Activated CD4-positive, alpha-beta T cell treated with anti-CD3 and anti-CD28 coated beads for 36 hours (primary cell): ENCODE measurements around the gene DGCR6L. TPM values are rescaled to one million over a fixed set of nuclear protein-coding genes. Genes with fewer than 3 reads are reported as not detected.
"Not testable (repeated sequence)": the region's sequence is repeated elsewhere in the genome, so short reads cannot be mapped to it uniquely, and the experiment has no call there.

Source experiments
- ATAC-seq: fragments of 200-7000 bp; cut with Tn5 transposase; one replicate; pipeline ENCODE4 v1.10.0; 2021; ENCODE audit warnings: mild to moderate bottlenecking, moderate library complexity
- CTCF ChIA-PET: fragments of 350-600 bp; sonication (Branson Sonifier 250); formaldehyde crosslinking; loops from one replicate; lab custom pipeline; 2021; ENCODE audit warnings: antibody characterized with exemption; lab: Charles Lee
- POLR2A ChIA-PET: fragments of 350-600 bp; sonication (Branson Sonifier 250); formaldehyde crosslinking; loops from one replicate; lab custom pipeline; 2021; ENCODE audit warnings: antibody characterized with exemption, inconsistent platforms; lab: Charles Lee
- DNase-seq: peaks from one replicate; pipeline ENCODE4 v3.0.0-alpha.2; 2020
- H3K27ac Mint-ChIP-seq: one replicate; pipeline ENCODE4 v1.8.0; 2021; ENCODE audit warnings: mixed read lengths
- H3K27me3 Mint-ChIP-seq: one replicate; pipeline ENCODE4 v1.8.0; 2021; ENCODE audit warnings: mixed read lengths
- H3K36me3 Mint-ChIP-seq: one replicate; pipeline ENCODE4 v1.8.0; 2021; ENCODE audit warnings: low read depth, mixed read lengths
- H3K4me1 Mint-ChIP-seq: one replicate; pipeline ENCODE4 v1.8.0; 2021; ENCODE audit warnings: mixed read lengths
- H3K4me3 Mint-ChIP-seq: one replicate; pipeline ENCODE4 v1.8.0; 2021; ENCODE audit warnings: mild to moderate bottlenecking, moderate library complexity, mixed read lengths
- H3K9me3 Mint-ChIP-seq: one replicate; pipeline ENCODE4 v1.8.0; 2021; ENCODE audit warnings: low read depth, mixed read lengths
- intact Hi-C, 2 experiments: fragments of 100-400 bp; cut with DNase I in 1 of 2; cut with micrococcal nuclease in 1 of 2; formaldehyde crosslinking; loops; one replicate each; pipeline versions ENCODE4 v1.14.2 to v1.15.1; 2022 to 2024; cut with DNase I, micrococcal nuclease
- total RNA-seq, 2 experiments: library from RNA; stranded (reverse); gene quantifications; one replicate each; pipeline ENCODE4 v1.2.3, GENCODE V29; 2021

The DGCR6L gene
- total RNA-seq, 2 experiments from 2014 or later: 22.4 to 24.8 TPM

DNA sequence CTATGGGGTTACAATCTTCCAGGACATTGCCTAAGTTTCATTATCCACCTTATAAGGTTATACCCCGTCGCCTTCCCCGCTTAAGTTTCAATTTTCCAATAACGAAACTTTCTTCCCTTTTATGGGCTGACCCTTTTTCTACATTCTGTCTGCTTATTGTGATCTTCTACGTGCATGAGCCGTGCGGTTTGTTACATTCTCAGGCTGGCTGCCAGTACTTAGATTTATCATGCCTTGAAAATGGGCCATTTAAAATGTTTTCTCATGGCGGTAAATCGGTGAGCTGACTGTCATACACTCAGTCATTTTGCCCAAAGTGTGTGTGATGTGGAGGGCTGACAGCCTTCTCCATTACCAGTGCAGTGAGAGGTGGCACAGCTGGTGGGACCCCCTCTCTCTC is 23.3 kb downstream of the DGCR6L start:
- Mint-ChIP-seq H3K4me1 (no peaks in the 10 kb centered on the region), H3K27me3 (peaks cover 5% of the 10 kb centered on the region), H3K4me3 (no peak overlapping the region), H3K9me3 (no peaks in the 10 kb centered on the region), H3K27ac (no peak overlapping the region), H3K36me3 (no peaks in the 10 kb centered on the region)
- DNase-seq (no peak), ATAC-seq (no peak)
- POLR2A ChIA-PET: no interaction called here
- intact Hi-C loops: loop anchor here in 1 of 2 experiments (10.0 kb wide), 1 partner anchor 322 kb away; no protein-coding TSS in a partner anchor
- CTCF ChIA-PET: interaction anchor here (0.7 kb wide), 1 partner anchor 121 kb away, joined by 3 read pairs; no protein-coding TSS in a partner anchor

DNA sequence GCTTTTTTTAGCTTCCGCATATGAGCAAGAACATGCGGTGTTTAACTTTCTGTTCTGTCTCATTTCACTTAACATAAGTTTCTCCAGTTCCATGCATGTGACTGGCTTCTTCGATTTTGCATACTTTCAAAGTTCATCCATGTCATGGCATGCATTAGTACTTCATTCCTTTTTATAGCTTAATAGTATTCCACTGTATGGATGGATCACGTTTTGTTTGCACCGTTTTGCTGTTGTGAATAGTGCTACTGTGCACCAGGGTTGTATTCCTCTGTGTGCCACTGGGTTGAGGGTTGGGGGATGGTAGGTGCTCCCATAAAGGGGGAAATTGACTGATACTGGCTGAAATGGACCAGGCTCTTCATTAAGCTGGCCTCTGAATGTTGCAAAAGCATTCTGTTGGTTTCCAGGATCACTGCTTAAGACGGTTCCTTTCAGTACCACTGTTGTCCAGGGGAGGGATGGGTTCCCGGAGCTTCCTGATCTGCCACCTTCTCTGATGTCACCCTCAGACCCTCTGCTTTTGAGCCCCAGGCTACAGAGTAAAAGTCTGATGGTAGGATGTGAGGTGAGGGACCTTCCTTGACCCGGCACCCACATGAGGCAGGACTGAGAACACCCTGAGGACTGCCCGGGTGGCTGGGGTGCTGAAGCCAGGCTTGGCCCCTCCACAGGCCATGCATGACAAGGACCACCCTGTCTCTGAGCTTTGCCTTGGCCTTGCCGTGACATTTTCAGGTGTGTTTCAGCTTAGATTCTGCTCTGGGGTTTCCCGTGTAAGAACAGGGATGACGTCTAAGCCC is 24.4 kb downstream of the DGCR6L start:
- CTCF ChIA-PET: interaction anchor here (0.6 kb wide), 1 partner anchor 17 kb away, joined by 3 read pairs; no protein-coding TSS in a partner anchor
- no peaks in the 10 kb centered on the region for H3K36me3 Mint-ChIP-seq
- intact Hi-C loops: loop anchor here in 1 of 2 experiments (10.0 kb wide), 1 partner anchor 321 kb away; no protein-coding TSS in a partner anchor
- no peak overlapping the region for H3K4me3 Mint-ChIP-seq
- ATAC-seq (no peak), DNase-seq (no peak)
- no peaks in the 10 kb centered on the region for H3K4me1 Mint-ChIP-seq
- H3K27me3 Mint-ChIP-seq: no peaks in the 10 kb centered on the region
- H3K9me3 Mint-ChIP-seq: no peaks in the 10 kb centered on the region
- POLR2A ChIA-PET: no interaction called here
- no peak overlapping the region for H3K27ac Mint-ChIP-seq

- Mint-ChIP-seq H3K27me3 (no peaks in the 10 kb centered on the region), H3K9me3 (no peaks in the 10 kb centered on the region), H3K4me3 (no peak overlapping the region), H3K4me1 (no peaks in the 10 kb centered on the region), H3K27ac (no peak overlapping the region), H3K36me3 (no peaks in the 10 kb centered on the region)
- DNase-seq (no peak), ATAC-seq (no peak)
- intact Hi-C loops: loop anchor here in 1 of 2 experiments (10.0 kb wide), 1 partner anchor 318 kb away; no protein-coding TSS in a partner anchor
- POLR2A ChIA-PET: no interaction called here
- CTCF ChIA-PET: interaction anchor here (1.1 to 1.2 kb wide), 2 partner anchors 24 to 30 kb away, joined by 3 to 4 read pairs; no protein-coding TSS in a partner anchor
These were observed 27.1 kb downstream of the DGCR6L start for GRCh38 chr22:20292673-20293232.

- H3K4me1 Mint-ChIP-seq: no peaks in the 10 kb centered on the region
- intact Hi-C loops: loop anchor here in 1 of 2 experiments (10.0 kb wide), 1 partner anchor 317 kb away; no protein-coding TSS in a partner anchor
- CTCF ChIA-PET: interaction anchor here (1.1 to 1.2 kb wide), 3 partner anchors 25 to 165 kb away, joined by 3 to 4 read pairs (median 4); no protein-coding TSS in a partner anchor
These were observed 27.8 kb downstream of the DGCR6L start for GRCh38 chr22:20292108-20292507.

DNA sequence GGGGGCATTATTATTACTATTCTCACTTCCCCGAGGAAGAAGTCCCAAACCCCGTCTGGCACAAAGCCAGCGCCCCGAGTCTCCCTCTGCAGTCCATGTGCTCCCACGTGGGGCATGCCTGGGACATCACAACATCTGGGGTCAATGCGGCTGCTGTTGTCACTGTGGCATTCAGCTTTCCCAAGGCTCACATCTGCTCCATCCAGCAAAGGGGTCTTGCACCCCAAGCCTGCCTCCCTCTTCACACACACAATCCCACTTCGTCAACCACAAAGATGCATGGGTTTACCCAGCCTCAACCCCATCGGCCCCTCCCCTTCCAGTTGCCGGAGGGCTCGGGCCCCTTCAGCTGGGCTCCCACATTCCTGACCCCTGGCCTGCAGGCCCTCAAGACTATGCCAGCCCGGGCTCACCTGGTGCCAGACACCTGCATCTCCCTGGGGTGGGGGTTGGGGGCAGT is 28.2 kb downstream of the DGCR6L start:
- Mint-ChIP-seq H3K4me3 (no peak overlapping the region), H3K4me1 (no peaks in the 10 kb centered on the region), H3K27ac (no peak overlapping the region), H3K9me3 (no peaks in the 10 kb centered on the region), H3K36me3 (no peaks in the 10 kb centered on the region), H3K27me3 (no peaks in the 10 kb centered on the region)
- intact Hi-C loops: loop anchor here in 1 of 2 experiments (10.0 kb wide), 1 partner anchor 317 kb away; no protein-coding TSS in a partner anchor
- ChIA-PET POLR2A (no interaction called here), CTCF (interaction anchor here (1.1 to 1.2 kb wide), 2 partner anchors 25 to 165 kb away, joined by 3 to 4 read pairs; no protein-coding TSS in a partner anchor)
- DNase-seq (no peak), ATAC-seq (no peak)

More at GRCh38 chr22:20292108-20292507, 27.8 kb downstream of the DGCR6L start:
- no peak overlapping the region for H3K27ac Mint-ChIP-seq
- no peak for DNase-seq
- H3K36me3 Mint-ChIP-seq: no peaks in the 10 kb centered on the region
- POLR2A ChIA-PET: no interaction called here
- no peak overlapping the region for H3K4me3 Mint-ChIP-seq
- no peaks in the 10 kb centered on the region for H3K9me3 Mint-ChIP-seq
- H3K27me3 Mint-ChIP-seq: no peaks in the 10 kb centered on the region
- ATAC-seq: no peak

DNA sequence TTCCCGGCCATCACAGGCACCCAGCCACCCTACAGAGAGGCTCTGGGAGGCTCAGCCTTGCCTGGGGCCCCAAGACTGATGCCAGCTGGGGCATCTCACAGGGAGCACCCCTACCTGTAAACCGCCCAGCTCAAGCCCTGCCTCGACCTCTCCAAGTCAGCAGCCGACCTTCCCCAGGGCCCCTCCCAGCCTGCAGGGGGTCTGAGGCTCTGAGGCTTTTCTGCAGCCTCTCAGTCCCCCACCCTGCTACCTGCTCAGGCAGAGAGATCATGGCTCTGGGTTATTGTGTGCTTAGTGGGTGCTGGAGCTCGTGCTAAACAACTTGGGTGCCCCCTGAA is 28.6 kb downstream of the DGCR6L start:
- CTCF ChIA-PET: interaction anchor here (0.7 to 1.2 kb wide), 2 partner anchors 10 to 166 kb away, joined by 3 to 4 read pairs; no protein-coding TSS in a partner anchor
- no peak overlapping the region for H3K4me3 Mint-ChIP-seq
- no peaks in the 10 kb centered on the region for H3K9me3 Mint-ChIP-seq
- H3K4me1 Mint-ChIP-seq: no peaks in the 10 kb centered on the region
- no peak overlapping the region for H3K27ac Mint-ChIP-seq
- ATAC-seq (no peak), DNase-seq (no peak)
- H3K27me3 Mint-ChIP-seq: no peaks in the 10 kb centered on the region
- H3K36me3 Mint-ChIP-seq: no peaks in the 10 kb centered on the region
- POLR2A ChIA-PET: no interaction called here
- intact Hi-C loops: loop anchor here in 1 of 2 experiments (10.0 kb wide), 1 partner anchor 316 kb away; no protein-coding TSS in a partner anchor

DNA sequence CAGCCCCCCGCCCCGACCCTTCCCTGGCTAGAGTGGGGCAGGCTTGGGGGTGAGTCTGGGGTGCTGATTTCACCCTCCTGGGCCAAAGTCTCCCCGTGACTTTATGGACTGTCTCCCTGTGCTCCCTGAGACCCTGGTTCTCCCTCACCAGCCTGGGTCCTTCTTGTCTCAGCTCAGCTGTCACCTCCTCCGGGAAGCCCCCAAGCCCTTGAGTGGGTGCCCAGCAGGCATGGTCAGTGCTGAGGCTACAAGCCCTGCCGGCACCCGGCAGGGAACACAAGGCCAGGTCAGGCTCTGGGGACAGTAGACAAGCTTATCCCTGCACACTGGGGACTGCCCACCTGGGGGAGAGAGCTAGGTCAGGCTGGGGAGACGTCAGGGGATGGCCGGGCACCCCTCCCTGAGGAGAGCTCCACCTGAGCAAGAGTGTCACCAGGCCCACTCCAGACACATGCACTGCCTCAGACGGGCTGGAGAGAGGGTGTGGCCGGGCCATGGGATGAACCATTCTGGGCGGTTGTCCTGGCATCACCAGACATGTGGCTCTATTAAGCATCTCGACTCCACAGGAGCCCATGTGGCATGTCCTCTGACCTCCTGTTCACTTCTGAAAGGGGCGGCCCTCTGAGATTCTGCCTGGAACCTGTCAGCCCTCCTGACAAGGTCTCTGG is 29.1 kb downstream of the DGCR6L start:
- no peaks in the 10 kb centered on the region for H3K36me3 Mint-ChIP-seq
- CTCF ChIA-PET: interaction anchor here (0.7 to 1.2 kb wide), 2 partner anchors 11 to 166 kb away, joined by 3 to 4 read pairs; no protein-coding TSS in a partner anchor

DNA sequence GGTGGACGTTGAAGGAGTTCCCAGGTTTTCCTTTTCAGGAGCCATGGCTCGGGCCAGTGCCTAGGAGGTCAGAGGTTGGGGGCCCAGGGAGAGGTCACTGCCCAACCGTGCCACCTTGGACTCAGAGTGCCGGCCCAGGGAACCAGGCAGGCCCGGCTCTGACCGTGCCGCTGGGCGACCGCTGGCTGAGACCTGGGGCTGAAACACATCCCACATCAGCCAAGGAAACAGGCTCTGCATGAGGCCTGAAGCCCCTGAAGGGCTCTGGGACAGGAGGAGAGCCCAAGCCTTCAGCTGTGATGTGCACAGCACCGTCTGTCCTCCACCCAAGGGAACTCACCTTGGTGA is 29.8 kb downstream of the DGCR6L start:
- Mint-ChIP-seq H3K4me3 (no peak overlapping the region), H3K4me1 (no peaks in the 10 kb centered on the region), H3K9me3 (no peaks in the 10 kb centered on the region), H3K27me3 (no peaks in the 10 kb centered on the region), H3K36me3 (no peaks in the 10 kb centered on the region), H3K27ac (no peak overlapping the region)
- DNase-seq (no peak), ATAC-seq (no peak)
- intact Hi-C loops: loop anchor here in 1 of 2 experiments (10.0 kb wide), 1 partner anchor 315 kb away; no protein-coding TSS in a partner anchor
- CTCF ChIA-PET: no interaction called here
- POLR2A ChIA-PET: no interaction called here

More for the DNA sequence above, 29.1 kb downstream of the DGCR6L start:
- Mint-ChIP-seq H3K4me3 (no peak overlapping the region), H3K9me3 (no peaks in the 10 kb centered on the region), H3K27ac (no peak overlapping the region), H3K4me1 (no peaks in the 10 kb centered on the region), H3K27me3 (no peaks in the 10 kb centered on the region)
- intact Hi-C loops: loop anchor here in 1 of 2 experiments (10.0 kb wide), 1 partner anchor 316 kb away; no protein-coding TSS in a partner anchor
- ATAC-seq (no peak), DNase-seq (no peak)
- POLR2A ChIA-PET: no interaction called here

- H3K36me3 Mint-ChIP-seq, H3K9me3 Mint-ChIP-seq, H3K4me1 Mint-ChIP-seq, CTCF ChIA-PET, ATAC-seq, H3K27me3 Mint-ChIP-seq, POLR2A ChIA-PET, H3K27ac Mint-ChIP-seq, H3K4me3 Mint-ChIP-seq, DNase-seq: not testable (repeated sequence)
- intact Hi-C loops: loop anchor here in 1 of 2 experiments (10.0 kb wide), 1 partner anchor 315 kb away; no protein-coding TSS in a partner anchor
These were observed 30.4 kb downstream of the DGCR6L start for GRCh38 chr22:20289182-20290044.

DNA sequence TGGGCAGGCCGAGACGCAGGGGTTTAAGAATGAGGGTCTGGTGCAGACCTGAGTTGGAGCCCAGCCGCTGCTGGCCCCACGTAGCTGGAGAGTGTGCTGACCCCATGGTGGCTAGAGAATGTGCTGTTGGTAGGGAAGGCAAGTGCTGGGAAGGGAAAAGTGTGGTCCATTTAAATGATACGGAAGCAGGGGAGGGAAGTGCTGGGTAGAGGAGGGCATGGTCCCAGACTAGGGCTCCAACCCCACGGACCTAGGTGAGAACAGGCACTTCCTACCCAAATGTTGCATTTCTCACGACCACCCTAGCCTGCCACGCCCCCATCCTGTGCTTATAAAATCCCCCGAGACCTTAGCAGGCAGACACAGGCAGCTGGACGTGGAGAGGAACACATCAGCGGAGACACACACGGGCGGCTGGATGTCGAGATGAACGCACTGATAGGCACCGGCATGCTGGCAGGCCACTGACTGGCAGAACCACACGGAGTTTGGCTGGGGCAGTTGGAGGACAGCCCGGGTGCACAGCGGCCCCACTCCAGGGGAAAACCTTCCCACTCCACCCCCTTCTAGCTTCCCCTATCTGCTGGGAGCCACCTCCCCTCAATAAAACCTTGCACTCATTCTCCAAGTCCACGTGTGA is 33.0 kb downstream of the DGCR6L start:
- CTCF ChIA-PET: interaction anchor here (1.1 kb wide), 1 partner anchor 77 kb away, joined by 3 read pairs; no protein-coding TSS in a partner anchor
- H3K27ac Mint-ChIP-seq, intact Hi-C loops: not testable (repeated sequence)

More for the DNA sequence above, 33.0 kb downstream of the DGCR6L start:
- POLR2A ChIA-PET, H3K36me3 Mint-ChIP-seq, H3K9me3 Mint-ChIP-seq, H3K27me3 Mint-ChIP-seq, H3K4me1 Mint-ChIP-seq, ATAC-seq, DNase-seq, H3K4me3 Mint-ChIP-seq: not testable (repeated sequence)
